HepG2 (cell line): ENCODE results near the gene P2RY8. TPM values are rescaled to one million over a fixed set of nuclear protein-coding genes. Genes with fewer than 3 reads are reported as not detected.

Source experiments
- KDM5B ChIP-seq: sonication (generic); formaldehyde crosslinking; IDR thresholded peaks from 2 replicates; pipeline ENCODE4 v1.4.0; 2020; ENCODE audit warnings: missing genetic modification reagents, mild to moderate bottlenecking, borderline replicate concordance
- ZBTB38 ChIP-seq: sonication (generic); formaldehyde crosslinking; IDR thresholded peaks from 2 replicates; pipeline ENCODE4 v1.5.1; 2020; ENCODE audit warnings: mild to moderate bottlenecking, missing genetic modification reagents
- ZNF607 ChIP-seq: sonication (generic); formaldehyde crosslinking; IDR thresholded peaks from 2 replicates; pipeline ENCODE4 v1.5.1; 2020; ENCODE audit warnings: missing genetic modification reagents, mild to moderate bottlenecking, borderline replicate concordance
- ZNF629 ChIP-seq: sonication (generic); formaldehyde crosslinking; conservative IDR thresholded peaks from 2 replicates; pipeline ENCODE4 v1.5.0; 2020; ENCODE audit warnings: missing genetic modification reagents
- ZNF740 ChIP-seq: sonication (generic); formaldehyde crosslinking; IDR thresholded peaks from 2 replicates; pipeline ENCODE4 v1.4.0; 2020; ENCODE audit warnings: missing genetic modification reagents
- polyA plus RNA-seq, 8 experiments: library from polyadenylated mRNA; depleted of rRNA in 3 of 8; stranded (reverse) in 7 of 8; unstranded in 1 of 8; fragments of >200 nt; fragmentation: Illumina TruSeq in 4 of 8; extraction: Trizol in 4 of 8; gene quantifications; 2 replicates each; pipeline versions ENCODE4 v1.2.1 to v1.2.3, GENCODE V29; 2011 to 2016; ENCODE audit warnings: low read depth in 4 of 8, missing spikeins in 1 of 8, mixed read lengths in 1 of 8; ENCODE audit not compliant: insufficient read depth in 1 of 8
- total RNA-seq, 5 experiments: library from RNA; depleted of rRNA; stranded (reverse); fragments of >200 nt; fragmentation: Illumina TruSeq; extraction: Trizol; gene quantifications; 2 replicates each; pipeline ENCODE4 v1.2.3, GENCODE V29; 2016; ENCODE audit warnings: low read depth in 1 of 5
- TF ChIP-seq, protein P1 (sequence below): sonication (generic); formaldehyde crosslinking; IDR thresholded peaks from 2 replicates; pipeline ENCODE4 v1.9.0; 2021; ENCODE audit warnings: mild to moderate bottlenecking, missing genetic modification reagents

Gene P2RY8
- total and polyA plus RNA-seq, 2 of the 13 experiments (the other 11 are each of a cell fraction or from before 2014, with no cell fraction given): 1.0 to 1.3 TPM

DNA sequence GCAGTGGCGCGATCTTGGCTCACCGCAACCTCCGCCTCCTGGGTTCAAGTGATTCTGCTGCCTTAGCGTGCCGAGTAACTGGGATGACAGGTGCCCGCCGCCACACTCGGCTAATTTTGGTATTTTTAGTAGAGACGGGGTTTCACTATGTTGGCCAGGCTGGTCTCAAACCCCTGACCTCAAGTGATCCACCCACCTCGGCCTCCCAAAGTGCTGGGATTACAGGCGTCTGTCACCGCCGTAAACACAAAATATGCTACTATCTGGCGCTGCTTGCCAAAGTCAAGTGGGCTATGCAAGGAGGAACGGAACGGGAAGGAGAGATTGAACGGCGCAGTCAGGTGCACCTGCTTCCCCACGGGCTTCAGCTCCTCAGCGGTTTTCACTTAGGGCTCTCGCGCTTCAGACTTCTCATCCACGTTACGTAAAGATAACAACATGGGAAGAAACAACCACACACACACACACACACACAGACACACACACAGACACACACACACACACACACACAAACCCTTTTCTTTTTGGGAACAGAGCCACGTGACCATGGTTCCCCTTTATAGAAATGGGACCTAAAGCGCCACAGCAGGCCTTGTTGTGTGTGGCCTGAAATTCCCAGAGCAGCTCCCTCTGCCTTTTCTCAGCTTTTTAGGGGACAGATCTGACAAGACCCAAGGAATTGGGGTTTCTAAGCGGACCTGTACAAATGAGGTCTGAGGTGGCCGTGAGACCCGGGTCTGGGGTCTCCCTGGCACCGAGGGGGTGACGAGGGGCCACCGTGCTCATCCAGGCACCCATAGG is 1.5 kb downstream of the P2RY8 start (continued):
- TF ChIP-seq ZNF629: no peak
- TF ChIP-seq ZBTB38 (CRISPR knock-in tag): peak; percentile 76
- TF ChIP-seq ZNF740 (CRISPR knock-in tag): no peak
- no peak for TF ChIP-seq KDM5B (CRISPR knock-in tag)
- TF ChIP-seq, protein P1, sequence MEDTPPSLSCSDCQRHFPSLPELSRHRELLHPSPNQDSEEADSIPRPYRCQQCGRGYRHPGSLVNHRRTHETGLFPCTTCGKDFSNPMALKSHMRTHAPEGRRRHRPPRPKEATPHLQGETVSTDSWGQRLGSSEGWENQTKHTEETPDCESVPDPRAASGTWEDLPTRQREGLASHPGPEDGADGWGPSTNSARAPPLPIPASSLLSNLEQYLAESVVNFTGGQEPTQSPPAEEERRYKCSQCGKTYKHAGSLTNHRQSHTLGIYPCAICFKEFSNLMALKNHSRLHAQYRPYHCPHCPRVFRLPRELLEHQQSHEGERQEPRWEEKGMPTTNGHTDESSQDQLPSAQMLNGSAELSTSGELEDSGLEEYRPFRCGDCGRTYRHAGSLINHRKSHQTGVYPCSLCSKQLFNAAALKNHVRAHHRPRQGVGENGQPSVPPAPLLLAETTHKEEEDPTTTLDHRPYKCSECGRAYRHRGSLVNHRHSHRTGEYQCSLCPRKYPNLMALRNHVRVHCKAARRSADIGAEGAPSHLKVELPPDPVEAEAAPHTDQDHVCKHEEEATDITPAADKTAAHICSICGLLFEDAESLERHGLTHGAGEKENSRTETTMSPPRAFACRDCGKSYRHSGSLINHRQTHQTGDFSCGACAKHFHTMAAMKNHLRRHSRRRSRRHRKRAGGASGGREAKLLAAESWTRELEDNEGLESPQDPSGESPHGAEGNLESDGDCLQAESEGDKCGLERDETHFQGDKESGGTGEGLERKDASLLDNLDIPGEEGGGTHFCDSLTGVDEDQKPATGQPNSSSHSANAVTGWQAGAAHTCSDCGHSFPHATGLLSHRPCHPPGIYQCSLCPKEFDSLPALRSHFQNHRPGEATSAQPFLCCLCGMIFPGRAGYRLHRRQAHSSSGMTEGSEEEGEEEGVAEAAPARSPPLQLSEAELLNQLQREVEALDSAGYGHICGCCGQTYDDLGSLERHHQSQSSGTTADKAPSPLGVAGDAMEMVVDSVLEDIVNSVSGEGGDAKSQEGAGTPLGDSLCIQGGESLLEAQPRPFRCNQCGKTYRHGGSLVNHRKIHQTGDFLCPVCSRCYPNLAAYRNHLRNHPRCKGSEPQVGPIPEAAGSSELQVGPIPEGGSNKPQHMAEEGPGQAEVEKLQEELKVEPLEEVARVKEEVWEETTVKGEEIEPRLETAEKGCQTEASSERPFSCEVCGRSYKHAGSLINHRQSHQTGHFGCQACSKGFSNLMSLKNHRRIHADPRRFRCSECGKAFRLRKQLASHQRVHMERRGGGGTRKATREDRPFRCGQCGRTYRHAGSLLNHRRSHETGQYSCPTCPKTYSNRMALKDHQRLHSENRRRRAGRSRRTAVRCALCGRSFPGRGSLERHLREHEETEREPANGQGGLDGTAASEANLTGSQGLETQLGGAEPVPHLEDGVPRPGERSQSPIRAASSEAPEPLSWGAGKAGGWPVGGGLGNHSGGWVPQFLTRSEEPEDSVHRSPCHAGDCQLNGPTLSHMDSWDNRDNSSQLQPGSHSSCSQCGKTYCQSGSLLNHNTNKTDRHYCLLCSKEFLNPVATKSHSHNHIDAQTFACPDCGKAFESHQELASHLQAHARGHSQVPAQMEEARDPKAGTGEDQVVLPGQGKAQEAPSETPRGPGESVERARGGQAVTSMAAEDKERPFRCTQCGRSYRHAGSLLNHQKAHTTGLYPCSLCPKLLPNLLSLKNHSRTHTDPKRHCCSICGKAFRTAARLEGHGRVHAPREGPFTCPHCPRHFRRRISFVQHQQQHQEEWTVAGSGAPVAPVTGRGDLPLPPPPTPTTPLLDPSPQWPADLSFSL (CRISPR knock-in tag): peak; percentile 86
- no peak for TF ChIP-seq ZNF607 (CRISPR knock-in tag)
